Astrocyte (in vitro differentiated cells and primary cell): ENCODE results near the gene GNAT1.

Source experiments
- EZH2 ChIP-seq: IDR thresholded peaks from 2 replicates; pipeline ENCODE4 v1.6.1; 2012; ENCODE audit warnings: mild to moderate bottlenecking, low read length, inconsistent platforms; ENCODE audit not compliant: insufficient read depth
- TF ChIP-seq, protein P1 (sequence below): IDR thresholded peaks from 2 replicates; pipeline ENCODE4 v1.5.1; 2011; ENCODE audit warnings: low read depth, mild to moderate bottlenecking, inconsistent platforms, low read length, moderate library complexity; ENCODE audit not compliant: insufficient read depth

DNA sequence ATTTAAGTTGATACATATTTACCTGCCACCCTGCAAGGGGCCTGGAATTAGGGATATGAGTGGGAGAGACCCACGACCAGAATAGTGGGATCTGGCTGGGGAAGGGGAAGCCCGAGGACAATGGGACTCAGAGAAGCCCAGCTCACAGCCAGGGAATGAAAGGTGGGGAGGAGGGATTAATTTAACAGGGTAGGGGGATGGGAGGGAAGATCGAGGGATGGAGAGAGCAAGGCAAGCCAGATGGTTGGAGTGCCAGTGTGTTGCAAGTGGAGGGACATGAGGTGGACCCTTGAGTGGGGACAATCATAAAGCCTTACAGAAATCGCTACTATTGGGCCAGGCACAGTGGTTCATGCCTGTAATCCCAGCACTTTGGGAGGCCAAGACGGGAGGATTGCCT is 40.2 kb downstream of the GNAT1 start:
- no peak for TF ChIP-seq EZH2
- TF ChIP-seq, protein P1, sequence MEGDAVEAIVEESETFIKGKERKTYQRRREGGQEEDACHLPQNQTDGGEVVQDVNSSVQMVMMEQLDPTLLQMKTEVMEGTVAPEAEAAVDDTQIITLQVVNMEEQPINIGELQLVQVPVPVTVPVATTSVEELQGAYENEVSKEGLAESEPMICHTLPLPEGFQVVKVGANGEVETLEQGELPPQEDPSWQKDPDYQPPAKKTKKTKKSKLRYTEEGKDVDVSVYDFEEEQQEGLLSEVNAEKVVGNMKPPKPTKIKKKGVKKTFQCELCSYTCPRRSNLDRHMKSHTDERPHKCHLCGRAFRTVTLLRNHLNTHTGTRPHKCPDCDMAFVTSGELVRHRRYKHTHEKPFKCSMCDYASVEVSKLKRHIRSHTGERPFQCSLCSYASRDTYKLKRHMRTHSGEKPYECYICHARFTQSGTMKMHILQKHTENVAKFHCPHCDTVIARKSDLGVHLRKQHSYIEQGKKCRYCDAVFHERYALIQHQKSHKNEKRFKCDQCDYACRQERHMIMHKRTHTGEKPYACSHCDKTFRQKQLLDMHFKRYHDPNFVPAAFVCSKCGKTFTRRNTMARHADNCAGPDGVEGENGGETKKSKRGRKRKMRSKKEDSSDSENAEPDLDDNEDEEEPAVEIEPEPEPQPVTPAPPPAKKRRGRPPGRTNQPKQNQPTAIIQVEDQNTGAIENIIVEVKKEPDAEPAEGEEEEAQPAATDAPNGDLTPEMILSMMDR: no peak
